Astrocyte (in vitro differentiated cells and primary cell): ENCODE results near the gene P2RY13. TPM values are rescaled to one million over a fixed set of nuclear protein-coding genes. Genes with fewer than 3 reads are reported as not detected.

ENCODE experiments used
- DNase-seq: peaks from one replicate; pipeline ENCODE4 v3.0.0-alpha.2; 2010; ENCODE audit warnings: low read depth
- FAIRE-seq: peaks from 2 replicates; lab custom pipeline; 2011; peaks lifted over from hg19 to GRCh38; lab: Jason Lieb, UNC
- H2AFZ ChIP-seq: 2 replicates; pipeline ENCODE4 v1.6.0; 2012; ENCODE audit warnings: low read depth, low read length, inconsistent platforms
- H3K27ac ChIP-seq: 2 replicates; pipeline ENCODE4 v1.5.1; 2011; ENCODE audit warnings: low read depth, low read length, inconsistent platforms
- H3K27me3 ChIP-seq: 2 replicates; pipeline ENCODE4 v1.6.0; 2011; ENCODE audit warnings: low read length, inconsistent platforms; ENCODE audit not compliant: insufficient read depth
- H3K36me3 ChIP-seq: 2 replicates; pipeline ENCODE4 v1.5.1; 2011; ENCODE audit warnings: low read length, inconsistent platforms; ENCODE audit not compliant: insufficient read depth
- H3K4me1 ChIP-seq: 2 replicates; pipeline ENCODE4 v1.5.1; 2011; ENCODE audit warnings: low read length, inconsistent platforms; ENCODE audit not compliant: insufficient read depth
- H3K4me2 ChIP-seq: 2 replicates; pipeline ENCODE4 v1.6.0; 2012; ENCODE audit warnings: low read length, inconsistent platforms
- H3K4me3 ChIP-seq: 2 replicates; pipeline ENCODE4 v1.5.1; 2011; ENCODE audit warnings: low read depth, mild to moderate bottlenecking, low read length, inconsistent platforms; ENCODE audit not compliant: insufficient read depth
- H3K79me2 ChIP-seq: 2 replicates; pipeline ENCODE4 v1.6.0; 2012; ENCODE audit warnings: mild to moderate bottlenecking, low read length, inconsistent platforms; ENCODE audit not compliant: insufficient read depth
- H3K9ac ChIP-seq: 2 replicates; pipeline ENCODE4 v1.6.0; 2012; ENCODE audit warnings: mild to moderate bottlenecking, low read length, inconsistent platforms
- H3K9me3 ChIP-seq: 2 replicates; pipeline ENCODE4 v1.5.1; 2012; ENCODE audit warnings: low read depth, mild to moderate bottlenecking, low read length, inconsistent platforms; ENCODE audit not compliant: insufficient read depth
- H4K20me1 ChIP-seq: 2 replicates; pipeline ENCODE4 v1.6.0; 2012; ENCODE audit warnings: low read length, inconsistent platforms; ENCODE audit not compliant: insufficient read depth
- H3K27ac Mint-ChIP-seq: one replicate; pipeline ENCODE4 v1.8.0; 2021; ENCODE audit warnings: mild to moderate bottlenecking, mixed read lengths; ENCODE audit not compliant: unreplicated experiment
- H3K27me3 Mint-ChIP-seq: one replicate; pipeline ENCODE4 v1.8.0; 2021; ENCODE audit warnings: low read depth, mixed read lengths; ENCODE audit not compliant: unreplicated experiment
- H3K36me3 Mint-ChIP-seq: one replicate; pipeline ENCODE4 v1.8.0; 2021; ENCODE audit warnings: low read depth, mixed read lengths; ENCODE audit not compliant: unreplicated experiment
- H3K4me1 Mint-ChIP-seq: one replicate; pipeline ENCODE4 v1.8.0; 2021; ENCODE audit warnings: low read depth, mixed read lengths; ENCODE audit not compliant: unreplicated experiment
- H3K4me3 Mint-ChIP-seq: one replicate; pipeline ENCODE4 v1.8.0; 2021; ENCODE audit warnings: mild to moderate bottlenecking, moderate library complexity, mixed read lengths; ENCODE audit not compliant: unreplicated experiment
- H3K9me3 Mint-ChIP-seq: one replicate; pipeline ENCODE4 v1.8.0; 2021; ENCODE audit warnings: mild to moderate bottlenecking, mixed read lengths; ENCODE audit not compliant: unreplicated experiment
- CTCF ChIP-seq: IDR thresholded peaks from 2 replicates; pipeline ENCODE4 v1.5.1; 2011; ENCODE audit warnings: low read depth, mild to moderate bottlenecking, inconsistent platforms, low read length, moderate library complexity; ENCODE audit not compliant: insufficient read depth
- EZH2 ChIP-seq: IDR thresholded peaks from 2 replicates; pipeline ENCODE4 v1.6.1; 2012; ENCODE audit warnings: mild to moderate bottlenecking, low read length, inconsistent platforms; ENCODE audit not compliant: insufficient read depth
- total RNA-seq: library from RNA; stranded (reverse); gene quantifications from 2 replicates; pipeline ENCODE4 v1.2.1, GENCODE V29; 2021

P2RY13 gene
- total RNA-seq, 1 donor from 2014 or later = not detected

- Histone ChIP-seq H3K27me3 (no peaks in the 10 kb centered on the region), H3K4me3 (no peak overlapping the region), H2AFZ (no peak overlapping the region), H3K9me3 (no peaks in the 10 kb centered on the region), H3K27ac (peak overlapping the region; percentile 37), H4K20me1 (no peaks in the 10 kb centered on the region), H3K9ac (peak overlapping the region; percentile 23), H3K4me1 (peaks cover 12% of the 10 kb centered on the region), H3K36me3 (no peaks in the 10 kb centered on the region), H3K4me2 (peak overlapping the region; percentile 9), H3K79me2 (no peaks in the 10 kb centered on the region)
- DNase-seq = peak; percentile 86
- FAIRE-seq = no peak
- Mint-ChIP-seq H3K36me3 (no peaks in the 10 kb centered on the region), H3K4me1 (peaks cover 11% of the 10 kb centered on the region), H3K27me3 (no peaks in the 10 kb centered on the region), H3K9me3 (no peaks in the 10 kb centered on the region), H3K4me3 (no peak overlapping the region), H3K27ac (peak overlapping the region; percentile 55)
- TF ChIP-seq EZH2 (no peak), CTCF (no peak)
Measured at GRCh38 chr3:151283907-151284461, 45.4 kb downstream of the P2RY13 start.

- Mint-ChIP-seq H3K4me1 (peaks cover 11% of the 10 kb centered on the region), H3K9me3 (no peaks in the 10 kb centered on the region), H3K27ac (peak overlapping the region; percentile 16), H3K36me3 (no peaks in the 10 kb centered on the region), H3K4me3 (no peak overlapping the region), H3K27me3 (no peaks in the 10 kb centered on the region)
- peak overlapping the region; percentile 28 for H3K9ac ChIP-seq
- no peak overlapping the region for H3K4me2 ChIP-seq
- H2AFZ ChIP-seq = no peak overlapping the region
- H3K9me3 ChIP-seq = no peaks in the 10 kb centered on the region
- peak; percentile 13 for FAIRE-seq
- no peak for TF ChIP-seq EZH2
- no peak for TF ChIP-seq CTCF
- H3K4me1 ChIP-seq = peaks cover 12% of the 10 kb centered on the region
- H3K79me2 ChIP-seq = no peaks in the 10 kb centered on the region
- H3K36me3 ChIP-seq = no peaks in the 10 kb centered on the region
- no peaks in the 10 kb centered on the region for H4K20me1 ChIP-seq
- peak overlapping the region; percentile 37 for H3K27ac ChIP-seq
- DNase-seq = no peak
- H3K27me3 ChIP-seq = no peaks in the 10 kb centered on the region
- no peak overlapping the region for H3K4me3 ChIP-seq
Measured at GRCh38 chr3:151283387-151283786, 46.0 kb downstream of the P2RY13 start.

- H4K20me1 ChIP-seq = no peaks in the 10 kb centered on the region
- no peaks in the 10 kb centered on the region for H3K79me2 ChIP-seq
- H3K4me1 Mint-ChIP-seq = peaks cover 11% of the 10 kb centered on the region
- no peak overlapping the region for H3K27ac ChIP-seq
- peak; percentile 70 for FAIRE-seq
- DNase-seq = peak; percentile 35
- no peaks in the 10 kb centered on the region for H3K27me3 Mint-ChIP-seq
- H3K36me3 Mint-ChIP-seq = no peaks in the 10 kb centered on the region
- TF ChIP-seq EZH2 = no peak
- peak; percentile 64 for TF ChIP-seq CTCF
- no peak overlapping the region for H3K4me3 ChIP-seq
- H3K9me3 Mint-ChIP-seq = no peaks in the 10 kb centered on the region
- H3K27me3 ChIP-seq = no peaks in the 10 kb centered on the region
- H3K4me1 ChIP-seq = peaks cover 12% of the 10 kb centered on the region
- H3K27ac Mint-ChIP-seq = no peak overlapping the region
- H3K4me3 Mint-ChIP-seq = no peak overlapping the region
- no peak overlapping the region for H3K4me2 ChIP-seq
- H3K36me3 ChIP-seq = no peaks in the 10 kb centered on the region
- H3K9ac ChIP-seq = peak overlapping the region; percentile 28
- no peaks in the 10 kb centered on the region for H3K9me3 ChIP-seq
- no peak overlapping the region for H2AFZ ChIP-seq
Measured at GRCh38 chr3:151282921-151283320, 46.4 kb downstream of the P2RY13 start.
